Stimulated activated CD4-positive, alpha-beta T cell treated with anti-CD3 and anti-CD28 coated beads, Interleukin-15, amount 100 ng/mL, for 48 hours (primary cell): ENCODE measurements around the gene KIF26A.

ENCODE experiments used
- DNase-seq, 2 donors: peaks; one replicate each; pipeline ENCODE4 v3.0.0-alpha.2; 2020; ENCODE audit warnings: low read depth in 2 of 2

The KIF26A gene

GRCh38 chr14:104138098-104138717 is at the start of gene KIF26A:
Gene KIF26A, plus strand, starts transcription at chr14:104138587. Its CDS starts 136 bp downstream, at chr14:104138723.
- DNase-seq = no peak

- no peak for DNase-seq
These were observed 48.2 kb upstream of the KIF26A start for GRCh38 chr14:104090071-104090748.

DNA sequence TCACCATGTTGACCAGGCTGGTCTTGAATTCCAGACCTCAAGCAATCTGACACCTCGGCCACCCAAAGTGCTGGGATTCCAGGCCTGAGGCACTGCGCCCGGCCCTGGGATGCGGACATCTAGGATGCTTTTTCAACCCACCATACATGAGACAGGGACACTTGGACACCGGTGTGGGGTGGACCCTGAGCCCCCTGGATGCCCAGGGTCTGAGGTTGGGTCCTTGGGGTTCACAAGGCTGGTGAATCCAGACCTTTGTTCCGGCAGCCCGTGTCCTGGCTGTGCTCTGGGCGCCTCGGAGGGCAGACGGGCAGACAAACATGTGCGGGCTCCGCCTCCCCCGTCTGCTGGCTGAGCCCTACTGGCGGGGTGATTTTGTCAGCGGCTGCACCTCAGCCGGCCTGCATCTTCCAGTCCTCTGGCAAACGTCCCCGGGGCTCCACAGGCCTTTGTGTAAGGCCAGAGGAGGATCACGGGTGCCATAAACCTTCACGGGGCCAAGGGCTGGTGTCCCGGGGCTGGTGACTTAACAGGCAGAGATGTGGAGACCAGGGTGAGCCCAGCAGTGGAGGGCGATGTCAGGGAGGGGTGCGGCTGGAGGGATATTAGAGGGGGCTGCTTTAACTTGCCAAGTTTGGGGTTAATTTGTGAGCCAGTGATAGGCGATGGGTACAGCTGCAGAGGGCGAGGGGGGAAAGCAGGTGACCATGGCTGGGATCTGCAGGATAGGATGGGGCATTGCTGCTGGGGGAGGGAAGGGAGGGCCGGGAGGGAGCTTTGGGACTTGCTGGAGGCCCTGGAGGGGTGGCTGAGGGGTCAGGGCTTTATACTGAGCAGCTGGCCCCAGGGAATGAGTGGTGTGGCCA is 47.1 kb upstream of the KIF26A start:
- no peak for DNase-seq

- DNase-seq = no peak
These were observed 46.2 kb upstream of the KIF26A start for GRCh38 chr14:104091927-104092771.

DNA sequence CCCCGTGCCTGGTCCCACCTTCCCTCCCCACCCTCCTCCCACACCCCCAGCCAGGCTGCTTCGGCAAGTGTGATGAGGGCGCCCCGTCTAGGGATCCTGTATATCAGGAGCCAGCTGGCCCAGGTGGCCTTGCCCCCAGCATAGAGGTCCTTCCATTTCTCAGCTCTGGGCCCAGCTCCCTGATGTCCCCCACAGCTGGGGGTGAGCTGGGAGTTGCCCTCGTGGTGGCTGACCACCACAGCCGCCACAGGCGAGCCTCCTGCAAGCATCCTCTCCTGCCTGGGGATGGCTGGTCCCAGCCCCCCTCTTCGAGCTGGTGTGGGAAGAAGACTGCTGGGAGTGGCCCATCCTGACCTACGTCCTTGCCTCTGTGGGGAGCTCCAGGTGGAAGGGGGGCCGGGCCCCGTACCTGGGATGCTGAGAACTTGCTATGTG is 45.4 kb upstream of the KIF26A start:
- no peak for DNase-seq

- DNase-seq = no peak
These were observed 44.9 kb upstream of the KIF26A start for GRCh38 chr14:104093366-104094055.

DNA sequence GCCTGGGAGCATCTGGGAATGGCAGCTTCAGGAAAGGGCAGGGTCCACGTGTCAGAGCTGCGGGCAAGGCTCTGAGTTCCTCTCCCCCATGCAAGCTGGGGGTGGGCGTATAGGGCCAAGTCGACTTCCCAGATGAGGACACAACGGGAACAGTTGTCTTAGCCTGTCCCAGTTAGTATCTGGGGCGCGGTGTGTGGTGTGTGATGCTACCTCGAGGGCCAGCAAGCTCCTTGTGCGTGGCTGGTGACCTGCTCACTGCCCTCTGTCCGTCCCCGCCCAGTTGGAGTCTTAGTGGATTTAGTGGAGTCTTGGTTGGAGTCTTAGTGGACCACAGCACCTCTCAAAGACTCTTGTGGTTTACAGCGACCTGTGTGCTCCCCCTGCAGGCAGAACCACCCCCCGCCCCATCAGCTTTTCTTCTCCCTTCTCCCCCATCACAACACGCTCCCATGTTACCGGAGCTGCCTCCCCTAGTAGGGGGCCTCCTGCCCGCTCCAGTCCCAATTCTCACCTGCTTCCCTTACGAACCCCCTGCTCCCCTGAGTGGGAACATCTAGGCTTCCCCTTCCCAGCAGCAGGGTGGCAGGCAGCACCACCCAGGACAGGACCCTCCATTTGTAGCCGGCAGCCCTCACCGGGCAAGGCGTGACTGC is 44.2 kb upstream of the KIF26A start:
- DNase-seq = no peak

GRCh38 chr14:104094709-104095425 is 43.5 kb upstream of the KIF26A start:
- DNase-seq = peak; percentile 49 to 64

DNA sequence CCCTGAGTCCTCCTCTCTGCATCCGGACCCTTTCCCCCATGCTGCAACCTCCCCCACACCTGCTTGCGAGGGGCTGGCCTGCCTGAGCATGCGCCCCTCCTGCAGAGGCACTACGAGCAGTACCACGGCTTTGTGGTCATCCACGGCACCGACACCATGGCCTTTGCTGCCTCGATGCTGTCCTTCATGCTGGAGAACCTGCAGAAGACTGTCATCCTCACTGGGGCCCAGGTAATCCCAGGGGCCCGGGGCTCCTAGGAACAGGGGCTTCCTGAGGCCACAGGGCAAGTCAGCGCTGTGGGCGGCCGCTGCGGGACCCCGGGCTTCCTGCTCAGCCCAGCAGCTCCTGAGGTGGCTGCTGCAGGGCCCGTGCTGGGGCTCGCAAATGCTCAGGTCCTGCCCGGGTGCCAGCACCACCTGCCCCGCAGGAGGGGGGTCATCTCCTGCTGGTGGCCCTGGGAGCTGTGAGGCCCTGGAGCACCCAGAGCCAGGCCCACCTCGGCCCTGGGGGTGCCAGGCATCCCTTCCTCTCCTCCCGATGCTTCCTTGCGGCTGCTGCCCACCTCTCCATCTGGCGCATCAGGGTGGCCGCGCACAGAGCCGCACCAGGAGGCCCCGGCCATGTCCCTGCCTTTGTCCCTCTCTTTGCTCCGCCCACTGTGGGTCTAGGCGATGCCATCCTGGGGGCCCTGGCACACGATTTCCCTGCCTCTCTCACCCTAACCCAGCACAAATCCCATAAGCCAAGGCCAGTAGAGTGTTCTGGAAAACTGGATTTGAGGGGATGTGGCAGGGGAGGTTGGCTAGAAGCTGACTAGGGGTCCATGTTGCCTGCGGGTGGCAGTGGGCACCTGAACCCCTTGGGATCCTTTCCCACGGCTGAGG is 42.7 kb upstream of the KIF26A start:
- no peak for DNase-seq

DNA sequence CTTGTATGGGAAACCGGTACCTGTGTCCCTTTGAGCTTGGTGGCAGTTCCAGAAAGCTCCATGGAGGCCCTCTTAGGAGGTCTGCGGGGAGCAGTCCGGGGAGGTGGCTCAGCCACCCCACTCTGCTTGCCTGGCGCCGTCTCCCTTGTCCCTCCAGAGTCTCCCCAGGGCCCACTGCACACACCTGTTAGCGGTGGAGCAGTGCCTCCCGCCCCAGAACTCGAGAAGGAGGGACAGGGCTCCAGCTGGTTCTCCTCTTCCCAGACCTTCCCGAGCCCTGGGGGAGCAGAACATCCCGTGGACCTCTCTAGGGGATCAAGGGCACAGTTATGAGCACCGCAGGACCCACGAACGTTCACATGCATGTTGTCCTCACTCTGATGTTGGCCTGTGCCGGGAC is 42.1 kb upstream of the KIF26A start:
- DNase-seq = no peak

- no peak for DNase-seq
These were observed 41.4 kb upstream of the KIF26A start for GRCh38 chr14:104096751-104097700.

GRCh38 chr14:104098272-104099095 is 39.9 kb upstream of the KIF26A start:
- DNase-seq = no peak

DNA sequence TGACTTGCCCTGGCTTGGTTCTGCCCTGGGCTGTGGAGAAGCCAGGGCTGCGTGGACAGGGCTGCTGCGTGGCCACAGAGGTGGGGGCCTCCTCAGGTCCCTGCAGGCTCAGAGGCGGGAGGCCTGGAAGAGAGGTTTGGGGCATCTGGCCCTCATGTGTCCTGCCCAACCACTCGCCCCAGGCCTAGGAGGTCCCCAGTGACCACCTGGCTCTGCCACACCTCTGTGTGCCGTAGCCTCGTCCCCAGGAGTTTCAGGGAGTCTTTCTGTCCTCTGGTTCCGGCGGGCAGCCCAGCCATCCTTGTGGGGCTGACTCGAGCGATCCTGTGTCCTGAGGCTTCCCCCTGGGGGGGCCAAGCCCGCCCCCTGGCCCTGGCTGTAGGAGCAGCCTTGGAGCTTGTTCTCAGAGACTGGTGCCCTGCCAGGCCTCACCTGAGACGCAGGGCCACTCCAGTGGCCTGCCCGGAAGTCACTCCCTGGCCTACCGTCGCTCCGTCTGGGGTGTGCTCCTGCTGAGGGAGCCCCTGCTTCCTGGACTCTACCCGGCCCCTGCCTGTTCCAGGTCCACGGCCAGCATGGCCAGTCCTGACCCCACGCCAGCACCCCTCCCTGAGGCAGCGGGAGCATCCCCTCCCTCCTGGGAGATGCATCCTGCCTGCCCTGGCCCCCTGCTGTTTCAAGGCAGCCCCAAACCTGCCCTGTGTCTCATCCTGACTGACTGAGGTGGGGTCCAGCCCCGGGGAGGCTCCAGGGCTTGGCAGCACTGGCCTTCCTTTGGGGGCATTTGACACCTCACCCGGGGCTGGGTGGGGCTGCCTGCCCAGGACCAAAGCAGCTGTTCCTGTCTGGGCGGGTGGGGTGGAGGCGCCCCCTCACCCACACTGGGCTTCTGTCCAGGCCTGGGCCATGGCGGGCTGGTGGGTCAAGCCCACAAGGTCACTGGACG is 39.0 kb upstream of the KIF26A start:
- DNase-seq = no peak

DNA sequence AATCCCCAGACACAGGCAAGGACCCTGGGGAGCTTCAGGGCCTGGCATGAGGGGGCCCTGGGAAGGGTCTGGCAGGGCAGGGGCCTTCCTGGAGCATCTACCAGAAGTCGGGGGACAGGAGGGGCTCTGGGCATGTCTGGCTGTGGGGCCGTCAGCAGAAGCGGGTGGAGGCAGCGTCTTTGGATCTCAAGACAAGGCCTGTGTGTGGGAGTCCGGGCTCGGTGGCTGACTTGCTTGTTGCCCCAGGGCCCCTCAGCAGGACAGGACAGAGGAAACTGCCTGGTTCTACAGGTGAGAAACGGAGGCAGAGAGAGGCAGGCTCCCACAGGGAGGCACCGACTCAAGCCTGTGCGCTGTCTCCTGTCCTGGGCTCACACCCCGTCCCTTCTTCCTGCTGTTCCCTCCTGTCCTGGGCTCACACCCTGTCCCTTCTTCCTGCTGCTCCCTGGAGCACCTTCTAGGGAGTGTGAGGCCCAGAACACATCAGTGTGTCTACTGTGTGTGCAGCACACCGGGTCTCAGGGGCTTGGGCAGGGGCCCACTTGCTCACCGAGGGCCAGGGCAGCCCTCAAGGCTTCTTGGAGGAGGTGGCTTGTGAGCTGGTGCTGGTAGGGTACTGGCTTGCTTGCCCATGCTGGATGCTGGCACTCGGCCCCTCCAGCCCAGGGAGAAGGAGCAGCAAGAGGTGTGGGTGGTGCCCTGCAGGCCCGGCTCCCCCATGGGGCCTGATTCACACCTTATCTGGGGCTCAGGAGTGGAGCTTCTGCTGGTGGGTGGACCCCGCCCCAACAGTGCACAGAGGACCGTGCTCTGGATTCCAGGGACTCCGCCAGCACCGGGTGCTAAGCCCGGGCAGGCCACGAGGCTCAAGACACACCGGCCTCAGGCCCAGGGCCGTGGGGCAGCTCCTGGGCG is 38.0 kb upstream of the KIF26A start:
- no peak for DNase-seq
